RWPE2 (cell line): ENCODE data around the gene FGFR2.

ENCODE experiments used
- ATAC-seq: fragments of 200-7000 bp; cut with Tn5 transposase; 3 replicates; pipeline ENCODE4 v1.9.1; 2021; ENCODE audit warnings: low read depth
- DNase-seq: peaks from one replicate; pipeline ENCODE4 v3.0.0-alpha.2; 2020; ENCODE audit warnings: low spot score
- H3K27ac ChIP-seq: fragments of 450-650 bp; 2 replicates; pipeline ENCODE4 v1.5.1; 2017; ENCODE audit warnings: mild to moderate bottlenecking; ENCODE audit not compliant: poor library complexity, severe bottlenecking
- H3K27me3 ChIP-seq: fragments of 250-450 bp; sonication (Bioruptor Pico); 2 replicates; pipeline ENCODE4 v1.5.1; 2021; ENCODE audit warnings: mild to moderate bottlenecking, moderate library complexity; ENCODE audit not compliant: insufficient read depth, poor library complexity, severe bottlenecking
- H3K36me3 ChIP-seq: fragments of 250-450 bp; sonication (Bioruptor Pico); 2 replicates; pipeline ENCODE4 v1.5.1; 2020; ENCODE audit warnings: low read depth, mild to moderate bottlenecking, moderate library complexity
- H3K4me1 ChIP-seq: fragments of 250-450 bp; sonication (Bioruptor Pico); 2 replicates; pipeline ENCODE4 v1.5.1; 2021; ENCODE audit warnings: mild to moderate bottlenecking, moderate library complexity; ENCODE audit not compliant: insufficient read depth, poor library complexity, severe bottlenecking
- H3K4me3 ChIP-seq: fragments of 250-450 bp; sonication (Bioruptor Pico); 2 replicates; pipeline ENCODE4 v1.5.1; 2021; ENCODE audit warnings: mild to moderate bottlenecking, moderate library complexity; ENCODE audit not compliant: severe bottlenecking
- H3K9me3 ChIP-seq: fragments of 250-450 bp; sonication (Bioruptor Pico); 2 replicates; pipeline ENCODE4 v1.5.1; 2021; ENCODE audit warnings: mild to moderate bottlenecking, moderate library complexity; ENCODE audit not compliant: severe bottlenecking
- CTCF ChIP-seq: fragments of 450-650 bp; IDR thresholded peaks from one replicate; pipeline ENCODE4 v1.5.1; 2017; ENCODE audit warnings: mild to moderate bottlenecking, moderate library complexity; ENCODE audit not compliant: poor library complexity, severe bottlenecking

The FGFR2 gene

GRCh38 chr10:121526135-121526790 lies 72.0 kb downstream of the FGFR2 start:
- no peaks in the 10 kb centered on the region for H3K4me1 ChIP-seq
- H3K27me3 ChIP-seq: no peaks in the 10 kb centered on the region
- no peaks in the 10 kb centered on the region for H3K36me3 ChIP-seq

GRCh38 chr10:121525251-121526134 lies 72.8 kb downstream of the FGFR2 start:
- Histone ChIP-seq H3K36me3 (no peaks in the 10 kb centered on the region), H3K27ac (no peak overlapping the region), H3K27me3 (no peaks in the 10 kb centered on the region), H3K4me1 (no peaks in the 10 kb centered on the region), H3K9me3 (no peaks in the 10 kb centered on the region), H3K4me3 (no peak overlapping the region)
- TF ChIP-seq CTCF: no peak
- DNase-seq: no peak
- no peak for ATAC-seq

More at GRCh38 chr10:121526135-121526790, 72.0 kb downstream of the FGFR2 start:
- Histone ChIP-seq H3K4me3 (no peak overlapping the region), H3K9me3 (no peaks in the 10 kb centered on the region), H3K27ac (no peak overlapping the region)
- TF ChIP-seq CTCF: no peak
- ATAC-seq (no peak), DNase-seq (no peak)

- no peak overlapping the region for H3K4me3 ChIP-seq
- no peaks in the 10 kb centered on the region for H3K9me3 ChIP-seq
- H3K27ac ChIP-seq: no peak overlapping the region
- no peaks in the 10 kb centered on the region for H3K4me1 ChIP-seq
- H3K36me3 ChIP-seq: no peaks in the 10 kb centered on the region
- no peaks in the 10 kb centered on the region for H3K27me3 ChIP-seq
- TF ChIP-seq CTCF: no peak
- no peak for ATAC-seq
- DNase-seq: no peak
Observed at GRCh38 chr10:121524157-121524817, 74.0 kb downstream of the FGFR2 start.

- DNase-seq (no peak), ATAC-seq (no peak)
- Histone ChIP-seq H3K9me3 (no peaks in the 10 kb centered on the region), H3K27me3 (no peaks in the 10 kb centered on the region), H3K4me3 (no peak overlapping the region), H3K36me3 (no peaks in the 10 kb centered on the region), H3K4me1 (no peaks in the 10 kb centered on the region), H3K27ac (no peak overlapping the region)
- TF ChIP-seq CTCF: no peak
Observed at GRCh38 chr10:121522831-121523230, 75.4 kb downstream of the FGFR2 start.
